Calu3 (cell line): ENCODE data around the gene DRAP1. TPM values are rescaled to one million over a fixed set of nuclear protein-coding genes. Genes with fewer than 3 reads are reported as not detected.
A peak's percentile ranks its signal among the peaks of the same experiment; 100 is the strongest.

Source experiments
- BruUV-seq: library from RNA; stranded (reverse); fragments of 400-500 nt; replicated peaks from 2 replicates; lab custom pipeline; 2021; lab: Mats Ljungman, UMichigan
- CTCF ChIA-PET: fragments of 300-600 bp; sonication (Branson Sonifier 250); formaldehyde crosslinking; loops from one replicate; lab custom pipeline; 2022; ENCODE audit warnings: antibody characterized with exemption; lab: Charles Lee
- DNase-seq: peaks from one replicate; pipeline ENCODE4 v3.0.0; 2022
- H3K27ac Mint-ChIP-seq: one replicate; pipeline ENCODE4 v1.8.0; 2022; ENCODE audit warnings: mixed read lengths; ENCODE audit not compliant: unreplicated experiment
- H3K27me3 Mint-ChIP-seq: one replicate; pipeline ENCODE4 v1.8.0; 2022; ENCODE audit warnings: mixed read lengths; ENCODE audit not compliant: unreplicated experiment
- H3K36me3 Mint-ChIP-seq: one replicate; pipeline ENCODE4 v1.8.0; 2022; ENCODE audit warnings: mild to moderate bottlenecking, moderate library complexity, mixed read lengths; ENCODE audit not compliant: insufficient read depth, unreplicated experiment
- H3K4me1 Mint-ChIP-seq: one replicate; pipeline ENCODE4 v1.8.0; 2022; ENCODE audit warnings: mild to moderate bottlenecking, low read depth, mixed read lengths; ENCODE audit not compliant: unreplicated experiment
- H3K4me3 Mint-ChIP-seq: one replicate; pipeline ENCODE4 v1.8.0; 2022; ENCODE audit warnings: mild to moderate bottlenecking, low read depth, moderate library complexity, mixed read lengths; ENCODE audit not compliant: unreplicated experiment
- H3K9me3 Mint-ChIP-seq: one replicate; pipeline ENCODE4 v1.8.0; 2022; ENCODE audit warnings: low read depth, mixed read lengths; ENCODE audit not compliant: unreplicated experiment
- CTCF ChIP-seq: fragments of 200-600 bp; IDR thresholded peaks from one replicate; pipeline ENCODE4 v1.8.0; 2022; ENCODE audit warnings: antibody characterized with exemption; ENCODE audit not compliant: unreplicated experiment
- intact Hi-C: fragments of 100-400 bp; cut with micrococcal nuclease; formaldehyde crosslinking; loops from one replicate; pipeline ENCODE4 v1.10.0; 2022; ENCODE audit not compliant: unreplicated experiment
- total RNA-seq: library from RNA; stranded (reverse); gene quantifications from 2 replicates; pipeline ENCODE4 v1.2.3, GENCODE V29; 2022

The DRAP1 gene
- total RNA-seq, 1 experiment from 2014 or later, result 114 TPM

DNA sequence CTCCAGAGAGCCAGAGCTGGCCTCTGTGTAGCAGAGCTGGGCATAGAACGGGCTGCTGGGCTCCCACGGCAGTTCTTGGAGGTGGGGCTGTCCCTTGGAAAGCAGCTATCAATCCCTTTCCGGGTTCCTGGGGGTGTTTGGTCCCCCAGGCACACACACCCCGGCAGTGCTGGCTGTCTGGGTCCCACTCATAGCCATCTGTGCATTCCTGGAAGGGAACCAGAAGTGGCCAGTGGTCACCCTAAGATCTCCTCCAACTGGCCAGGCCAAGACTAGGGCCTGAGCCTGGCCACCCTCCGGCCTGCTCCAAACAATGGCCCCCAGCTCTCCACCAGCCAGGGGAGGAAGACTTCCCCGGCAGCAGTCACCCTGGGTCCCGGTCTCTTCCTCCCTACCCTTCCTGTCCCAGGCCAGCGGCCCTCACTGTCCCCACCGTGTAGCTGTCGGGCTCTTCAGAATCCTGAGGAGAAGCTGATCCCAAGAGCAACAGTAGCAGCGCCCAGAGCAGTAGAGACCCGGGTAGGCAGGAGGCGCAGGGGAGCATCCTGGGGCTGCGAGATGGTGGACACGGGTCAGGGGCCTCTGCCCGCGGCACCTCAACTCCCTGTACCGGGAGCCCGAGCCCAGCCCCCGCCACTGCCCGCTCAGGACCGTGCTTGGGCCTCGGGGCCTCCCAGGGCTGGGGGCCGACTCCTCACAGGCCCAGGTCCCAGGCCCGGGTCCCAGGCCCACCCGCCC is 47.2 kb upstream of the DRAP1 start:
- TF ChIP-seq CTCF, result no peak
- Mint-ChIP-seq H3K36me3 (peaks cover 28% of the 10 kb centered on the region), H3K4me1 (peaks cover 9% of the 10 kb centered on the region), H3K27ac (no peak overlapping the region), H3K9me3 (no peaks in the 10 kb centered on the region), H3K4me3 (no peak overlapping the region), H3K27me3 (peaks cover 29% of the 10 kb centered on the region)
- BruUV-seq, result no TSS peak
- CTCF ChIA-PET, result interaction anchor here (1.0 to 2.3 kb wide), 2 partner anchors 12 kb away, joined by 7 to 12 read pairs; partner anchors contain the start of gene MUS81
- intact Hi-C loops, result no loop called here
- no peak for DNase-seq

GRCh38 chr11:65872586-65873317 is 46.5 kb upstream of the DRAP1 start, which contains the start of gene EFEMP2:
Gene EFEMP2 (minus strand): TSS chr11:65872800. CDS start chr11:65872354, 446 bp downstream.
- intact Hi-C loops, result no loop called here
- no peak for DNase-seq
- Mint-ChIP-seq H3K27ac (no peak within 1 kb of the TSS), H3K9me3 (no peaks in the 10 kb centered on the region), H3K4me3 (peak within 1 kb of the TSS; percentile 80), H3K27me3 (peaks cover 29% of the 10 kb centered on the region), H3K4me1 (peaks cover 9% of the 10 kb centered on the region), H3K36me3 (peaks cover 29% of the 10 kb centered on the region)
- CTCF ChIA-PET, result interaction anchor here (2.3 kb wide), 1 partner anchor 13 kb away, joined by 12 read pairs; the partner anchor contains the start of gene MUS81
- no peak for TF ChIP-seq CTCF
- no TSS peak for BruUV-seq

GRCh38 chr11:65873318-65874156 is 45.7 kb upstream of the DRAP1 start:
- intact Hi-C loops, result no loop called here
- BruUV-seq, result no TSS peak
- TF ChIP-seq CTCF, result no peak
- DNase-seq, result peak; percentile 97
- no peaks in the 10 kb centered on the region for H3K9me3 Mint-ChIP-seq
- peaks cover 29% of the 10 kb centered on the region for H3K27me3 Mint-ChIP-seq
- H3K4me3 Mint-ChIP-seq, result peak overlapping the region; percentile 80
- H3K4me1 Mint-ChIP-seq, result peaks cover 9% of the 10 kb centered on the region
- no peak overlapping the region for H3K27ac Mint-ChIP-seq
- CTCF ChIA-PET, result interaction anchor here (1.0 to 1.2 kb wide), 2 partner anchors 11 to 14 kb away, joined by 3 to 6 read pairs; partner anchors contain the start of gene MUS81
- H3K36me3 Mint-ChIP-seq, result peaks cover 30% of the 10 kb centered on the region

DNA sequence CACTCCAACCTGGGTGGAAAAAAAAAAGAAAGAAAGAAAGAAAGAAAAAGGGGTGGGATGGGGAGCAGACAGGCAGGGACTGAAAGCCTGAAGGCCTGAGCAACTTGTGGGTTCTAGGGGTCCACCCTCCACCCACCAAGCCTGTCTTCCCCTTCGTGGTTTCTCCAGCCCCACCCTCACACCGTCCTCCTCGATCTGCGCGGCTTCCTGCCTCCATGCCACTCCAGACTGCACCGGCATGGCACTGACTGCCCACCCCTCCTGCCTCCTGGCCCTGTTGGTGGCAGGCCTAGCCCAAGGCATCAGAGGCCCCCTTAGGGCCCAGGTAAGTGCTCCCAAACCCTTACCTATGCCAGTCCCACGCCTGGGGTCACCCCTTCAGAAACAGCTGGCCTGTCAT is 39.6 kb upstream of the DRAP1 start, which contains the start of gene CTSW:
Gene CTSW (plus strand): TSS at position 221 of the 400 bp plus-strand sequence. CDS start 18 bp downstream, at position 239.
- no TSS peak for BruUV-seq

More for the DNA sequence above, 39.6 kb upstream of the DRAP1 start, which contains the start of gene CTSW:
- Mint-ChIP-seq H3K9me3 (no peaks in the 10 kb centered on the region), H3K36me3 (peaks cover 21% of the 10 kb centered on the region), H3K4me3 (no peak within 1 kb of the TSS), H3K27me3 (no peaks in the 10 kb centered on the region), H3K4me1 (no peaks in the 10 kb centered on the region), H3K27ac (no peak within 1 kb of the TSS)
- CTCF ChIA-PET, result no interaction called here
- TF ChIP-seq CTCF, result no peak
- no peak for DNase-seq
- intact Hi-C loops, result loop anchor here (10.0 kb wide), 1 partner anchor 105 kb away; no protein-coding TSS in a partner anchor
